ENCODE data around the gene PLA1A.
"Not testable (repeated sequence)": the region's sequence is repeated elsewhere in the genome, so short reads cannot be mapped to it uniquely, and the experiment has no call there.

Gene PLA1A

GRCh38 chr3:119580067-119580760, 17.5 kb upstream of the PLA1A start:
- DNase-seq, result peak; percentile 79

- DNase-seq, result no peak
Observed at GRCh38 chr3:119582178-119582577, 15.5 kb upstream of the PLA1A start.

GRCh38 chr3:119585208-119585607, 12.5 kb upstream of the PLA1A start:
- no peak for DNase-seq

GRCh38 chr3:119585856-119586570, 11.7 kb upstream of the PLA1A start:
- no peak for DNase-seq

GRCh38 chr3:119586733-119587172, 10.9 kb upstream of the PLA1A start:
- DNase-seq, result no peak

- DNase-seq, result no peak
Observed at GRCh38 chr3:119588112-119588511, 9.6 kb upstream of the PLA1A start.

GRCh38 chr3:119589102-119589773, 8.4 kb upstream of the PLA1A start:
- no peak for DNase-seq

- DNase-seq, result no peak
Observed at GRCh38 chr3:119590706-119591105, 7.0 kb upstream of the PLA1A start.

- DNase-seq, result no peak
Observed at GRCh38 chr3:119592861-119593260, 4.8 kb upstream of the PLA1A start.

GRCh38 chr3:119594066-119594465, 3.6 kb upstream of the PLA1A start:
- no peak for DNase-seq

- not testable (repeated sequence) for DNase-seq
Observed at GRCh38 chr3:119594929-119595328, 2.8 kb upstream of the PLA1A start.

GRCh38 chr3:119595639-119596334, 1.9 kb upstream of the PLA1A start:
- DNase-seq, result peak; percentile 29

GRCh38 chr3:119596398-119596797, 1.3 kb upstream of the PLA1A start:
- peak; percentile 31 for DNase-seq

- DNase-seq, result no peak
Observed at GRCh38 chr3:119598410-119599098, 869 bp downstream of the PLA1A start.

GRCh38 chr3:119599558-119600174, 2.0 kb downstream of the PLA1A start:
- DNase-seq, result no peak

GRCh38 chr3:119600732-119601131, 3.0 kb downstream of the PLA1A start:
- DNase-seq, result peak; percentile 64

- no peak for DNase-seq
Observed at GRCh38 chr3:119601154-119601553, 3.5 kb downstream of the PLA1A start.

GRCh38 chr3:119602676-119603075, 5.0 kb downstream of the PLA1A start:
- DNase-seq, result no peak

GRCh38 chr3:119604878-119605277, 7.2 kb downstream of the PLA1A start:
- DNase-seq, result no peak

- DNase-seq, result no peak
Observed at GRCh38 chr3:119608405-119609000, 10.8 kb downstream of the PLA1A start.

GRCh38 chr3:119609301-119609700, 11.6 kb downstream of the PLA1A start:
- DNase-seq, result no peak

- DNase-seq, result no peak
Observed at GRCh38 chr3:119611664-119612063, 14.0 kb downstream of the PLA1A start.
